HepG2 (cell line): ENCODE results near the gene HLF. TPM values are rescaled to one million over a fixed set of nuclear protein-coding genes. Genes with fewer than 3 reads are reported as not detected.

Experiments
- BCL3 ChIP-seq: sonication (generic); formaldehyde crosslinking; IDR thresholded peaks from 2 replicates; pipeline ENCODE4 v1.5.1; 2020; ENCODE audit warnings: mild to moderate bottlenecking, missing genetic modification reagents, moderate library complexity
- BHLHE40 ChIP-seq: IDR thresholded peaks from 2 replicates; pipeline ENCODE4 v1.6.1; 2011; ENCODE audit warnings: low read length, improper control_type of control experiment
- CHD2 ChIP-seq: IDR thresholded peaks from 2 replicates; pipeline ENCODE4 v1.6.1; 2011; ENCODE audit warnings: low read depth, low read length, improper control_type of control experiment
- HNF1B ChIP-seq: sonication (generic); formaldehyde crosslinking; IDR thresholded peaks from 2 replicates; pipeline ENCODE4 v1.5.1; 2020; ENCODE audit warnings: mild to moderate bottlenecking, moderate library complexity, missing genetic modification reagents
- HNF4G ChIP-seq, 2 experiments: sonication (generic) in 1 of 2; formaldehyde crosslinking in 1 of 2; IDR thresholded peaks; 2 replicates each; pipeline versions ENCODE4 v1.4.0 to v1.6.1; 2011 to 2020; ENCODE audit warnings: borderline replicate concordance in 2 of 2, low read depth in 2 of 2, mild to moderate bottlenecking in 2 of 2, low read length in 1 of 2, missing genetic modification reagents in 1 of 2, moderate library complexity in 1 of 2
- MEF2D ChIP-seq: sonication (generic); formaldehyde crosslinking; IDR thresholded peaks from 2 replicates; pipeline ENCODE4 v1.5.1; 2020; ENCODE audit warnings: mild to moderate bottlenecking, missing genetic modification reagents
- MLLT10 ChIP-seq: sonication (generic); formaldehyde crosslinking; IDR thresholded peaks from 2 replicates; pipeline ENCODE4 v1.4.0; 2020; ENCODE audit warnings: missing genetic modification reagents
- NCOR1 ChIP-seq: fragments of 200-600 bp; sonication (generic); IDR thresholded peaks from 2 replicates; pipeline ENCODE4 v1.7.0; 2017; ENCODE audit warnings: antibody characterized with exemption, low read length, borderline replicate concordance
- NR2F2 ChIP-seq: IDR thresholded peaks from 2 replicates; pipeline ENCODE4 v1.6.1; 2012; ENCODE audit warnings: low read depth, inconsistent platforms, borderline replicate concordance
- RFX5 ChIP-seq: IDR thresholded peaks from 2 replicates; pipeline ENCODE4 v1.6.1; 2011; ENCODE audit warnings: low read depth, low read length, improper control_type of control experiment
- SNAI1 ChIP-seq: sonication (generic); formaldehyde crosslinking; IDR thresholded peaks from 2 replicates; pipeline ENCODE4 v1.5.0; 2020; ENCODE audit warnings: mild to moderate bottlenecking, missing genetic modification reagents, borderline replicate concordance
- TEAD3 ChIP-seq: optimal IDR thresholded peaks from 2 replicates; pipeline ENCODE3; 2016; ENCODE audit warnings: borderline replicate concordance
- THAP7 ChIP-seq: sonication (generic); formaldehyde crosslinking; IDR thresholded peaks from 2 replicates; pipeline ENCODE4 v1.8.1; 2023; ENCODE audit warnings: mild to moderate bottlenecking, missing genetic modification reagents
- TIGD3 ChIP-seq: sonication (generic); formaldehyde crosslinking; IDR thresholded peaks from 2 replicates; pipeline ENCODE4 v1.5.1; 2020; ENCODE audit warnings: mild to moderate bottlenecking, missing genetic modification reagents, borderline replicate concordance
- ZNF329 ChIP-seq: sonication (generic); formaldehyde crosslinking; IDR thresholded peaks from 2 replicates; pipeline ENCODE4 v1.9.0; 2021; ENCODE audit warnings: low read depth, mild to moderate bottlenecking, missing genetic modification reagents
- ZNF333 ChIP-seq: sonication (generic); formaldehyde crosslinking; IDR thresholded peaks from 2 replicates; pipeline ENCODE4 v1.4.0; 2020; ENCODE audit warnings: mild to moderate bottlenecking, missing genetic modification reagents, borderline replicate concordance
- ZNF335 ChIP-seq: sonication (generic); formaldehyde crosslinking; IDR thresholded peaks from 2 replicates; pipeline ENCODE4 v1.4.0; 2020; ENCODE audit warnings: missing genetic modification reagents
- ZNF557 ChIP-seq: sonication (generic); formaldehyde crosslinking; IDR thresholded peaks from 2 replicates; pipeline ENCODE4 v1.4.0; 2020; ENCODE audit warnings: missing genetic modification reagents
- ZNF567 ChIP-seq: sonication (generic); formaldehyde crosslinking; IDR thresholded peaks from 2 replicates; pipeline ENCODE4 v1.8.1; 2023; ENCODE audit warnings: mild to moderate bottlenecking, missing genetic modification reagents, borderline replicate concordance
- polyA plus RNA-seq, 8 experiments: library from polyadenylated mRNA; depleted of rRNA in 3 of 8; stranded (reverse) in 7 of 8; unstranded in 1 of 8; fragments of >200 nt; fragmentation: Illumina TruSeq in 4 of 8; extraction: Trizol in 4 of 8; gene quantifications; 2 replicates each; pipeline versions ENCODE4 v1.2.1 to v1.2.3, GENCODE V29; 2011 to 2016; ENCODE audit warnings: low read depth in 4 of 8, missing spikeins in 1 of 8, mixed read lengths in 1 of 8; ENCODE audit not compliant: insufficient read depth in 1 of 8
- total RNA-seq, 5 experiments: library from RNA; depleted of rRNA; stranded (reverse); fragments of >200 nt; fragmentation: Illumina TruSeq; extraction: Trizol; gene quantifications; 2 replicates each; pipeline ENCODE4 v1.2.3, GENCODE V29; 2016; ENCODE audit warnings: low read depth in 1 of 5
- TF ChIP-seq, protein P1 (sequence below): sonication (generic); formaldehyde crosslinking; IDR thresholded peaks from 2 replicates; pipeline ENCODE4 v1.4.0; 2020; ENCODE audit warnings: missing genetic modification reagents

Gene HLF
- total and polyA plus RNA-seq, 2 of the 13 experiments (the other 11 are each of a cell fraction or from before 2014, with no cell fraction given) = 202 to 346 TPM

GRCh38 chr17:55286681-55287589, 22.2 kb downstream of the HLF start (continued):
- peak; percentile 100 for TF ChIP-seq NCOR1
- TF ChIP-seq, protein P1, sequence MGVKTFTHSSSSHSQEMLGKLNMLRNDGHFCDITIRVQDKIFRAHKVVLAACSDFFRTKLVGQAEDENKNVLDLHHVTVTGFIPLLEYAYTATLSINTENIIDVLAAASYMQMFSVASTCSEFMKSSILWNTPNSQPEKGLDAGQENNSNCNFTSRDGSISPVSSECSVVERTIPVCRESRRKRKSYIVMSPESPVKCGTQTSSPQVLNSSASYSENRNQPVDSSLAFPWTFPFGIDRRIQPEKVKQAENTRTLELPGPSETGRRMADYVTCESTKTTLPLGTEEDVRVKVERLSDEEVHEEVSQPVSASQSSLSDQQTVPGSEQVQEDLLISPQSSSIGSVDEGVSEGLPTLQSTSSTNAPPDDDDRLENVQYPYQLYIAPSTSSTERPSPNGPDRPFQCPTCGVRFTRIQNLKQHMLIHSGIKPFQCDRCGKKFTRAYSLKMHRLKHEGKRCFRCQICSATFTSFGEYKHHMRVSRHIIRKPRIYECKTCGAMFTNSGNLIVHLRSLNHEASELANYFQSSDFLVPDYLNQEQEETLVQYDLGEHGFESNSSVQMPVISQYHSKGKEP (CRISPR knock-in tag) = peak; percentile 54; the same call in 1 of the 2 replicates
- no peak for TF ChIP-seq THAP7
- TF ChIP-seq CHD2 = peak; percentile 19; the same call in 1 of the 2 replicates
- peak; percentile 88 for TF ChIP-seq HNF4G (IDR thresholded peaks at IDR 0.05; ENCODE audit: borderline replicate concordance, low read depth, low read length)
- TF ChIP-seq HNF4G (CRISPR knock-in tag; IDR thresholded peaks at IDR 0.05; ENCODE audit: borderline replicate concordance, low read depth) = peak; percentile 29; the same call in 1 of the 2 replicates
- no peak for TF ChIP-seq ZNF329
- no peak for TF ChIP-seq MLLT10
- TF ChIP-seq BCL3 (CRISPR knock-in tag) = no peak
- no peak for TF ChIP-seq ZNF333
- peak; percentile 22; the same call in 1 of the 2 replicates for TF ChIP-seq ZNF557 (CRISPR knock-in tag)
- no peak for TF ChIP-seq RFX5
- TF ChIP-seq HNF1B (CRISPR knock-in tag) = peak; percentile 92
- no peak for TF ChIP-seq TIGD3 (CRISPR knock-in tag)
- TF ChIP-seq SNAI1 = peak; percentile 75; the same call in 1 of the 2 replicates
- no peak; the same call in 1 of the 2 replicates for TF ChIP-seq ZNF567
- TF ChIP-seq NR2F2 = peak; percentile 97
- no peak; the same call in 1 of the 2 replicates for TF ChIP-seq ZNF335
- TF ChIP-seq BHLHE40 = peak; percentile 96
- TF ChIP-seq TEAD3 (CRISPR knock-in tag) = peak; percentile 96
- peak; percentile 99 for TF ChIP-seq MEF2D (CRISPR knock-in tag)
